H1 (cell line): Measurements from ENCODE around the gene MMP17. TPM values are rescaled to one million over a fixed set of nuclear protein-coding genes. Genes with fewer than 3 reads are reported as not detected.
A peak's percentile ranks its signal among the peaks of the same experiment; 100 is the strongest.

Experiments used
- CTCF ChIA-PET: fragments of 300-600 bp; sonication (Branson Sonifier 250); formaldehyde crosslinking; loops from one replicate; lab custom pipeline; 2021; ENCODE audit not compliant: partially characterized antibody; lab: Charles Lee
- POLR2A ChIA-PET: fragments of 300-600 bp; sonication (Branson Sonifier 250); formaldehyde crosslinking; loops from one replicate; lab custom pipeline; 2021; ENCODE audit warnings: inconsistent platforms; ENCODE audit not compliant: partially characterized antibody; lab: Charles Lee
- DNase-seq, 2 experiments: peaks; one replicate each; pipeline versions ENCODE4 v3.0.0 to v3.0.0-alpha.2; 2010 to 2022; ENCODE audit warnings: low spot score in 2 of 2, low read depth in 1 of 2, mixed read lengths in 1 of 2
- FAIRE-seq: peaks from 2 replicates; lab custom pipeline; 2011; peaks lifted over from hg19 to GRCh38; lab: Jason Lieb, UNC
- H2AFZ ChIP-seq: 2 replicates; pipeline ENCODE4 v1.8.1; 2012; ENCODE audit warnings: low read length, inconsistent platforms
- H2AK5ac ChIP-seq: 2 replicates; pipeline ENCODE4 v1.6.1; 2013; ENCODE audit warnings: low read depth, low read length
- H2BK120ac ChIP-seq: replicated peaks from 2 replicates; pipeline ENCODE3; 2013; ENCODE audit warnings: low read depth, low read length, inconsistent platforms
- H2BK12ac ChIP-seq: 2 replicates; pipeline ENCODE4 v1.6.1; 2013; ENCODE audit warnings: low read depth, low read length
- H2BK15ac ChIP-seq: 2 replicates; pipeline ENCODE4 v1.6.1; 2013; ENCODE audit warnings: low read length
- H2BK20ac ChIP-seq: 2 replicates; pipeline ENCODE4 v1.6.1; 2013; ENCODE audit warnings: low read length
- H2BK5ac ChIP-seq: 2 replicates; pipeline ENCODE4 v1.6.1; 2013; ENCODE audit warnings: low read depth, low read length
- H3K14ac ChIP-seq: 2 replicates; pipeline ENCODE4 v1.6.1; 2013; ENCODE audit warnings: inconsistent platforms; ENCODE audit not compliant: insufficient read length
- H3K18ac ChIP-seq: 2 replicates; pipeline ENCODE4 v1.6.1; 2013; ENCODE audit warnings: low read length; ENCODE audit errors: extremely low read depth
- H3K23ac ChIP-seq: 2 replicates; pipeline ENCODE4 v1.6.1; 2013; ENCODE audit warnings: inconsistent platforms; ENCODE audit not compliant: insufficient read length
- H3K23me2 ChIP-seq: 2 replicates; pipeline ENCODE4 v1.6.1; 2013; ENCODE audit warnings: low read depth, low read length
- H3K27ac ChIP-seq: 2 replicates; pipeline ENCODE4 v1.6.1; 2011; ENCODE audit warnings: low read depth, low read length, inconsistent platforms
- H3K27me3 ChIP-seq, 4 experiments: replicated peaks in 1 of 4; 1 replicate in 1 of 4; 2 replicates in 3 of 4; pipeline versions ENCODE4 v1.6.1 to v1.8.1; 2011 to 2013; ENCODE audit warnings: low read length in 3 of 4, mild to moderate bottlenecking in 3 of 4, inconsistent platforms in 2 of 4, mixed read lengths in 2 of 4, moderate library complexity in 1 of 4; ENCODE audit not compliant: control insufficient read depth in 3 of 4, insufficient read depth in 3 of 4; ENCODE audit errors: extremely low read depth in 1 of 4
- H3K36me3 ChIP-seq, 4 experiments: 2 replicates each; pipeline versions ENCODE4 v1.6.1 to v1.8.1; 2011 to 2013; ENCODE audit warnings: mild to moderate bottlenecking in 4 of 4, low read length in 3 of 4, moderate library complexity in 2 of 4, control low read depth in 1 of 4, inconsistent platforms in 1 of 4; ENCODE audit not compliant: insufficient read depth in 4 of 4, control insufficient read depth in 2 of 4
- H3K4ac ChIP-seq: replicated peaks from 2 replicates; pipeline ENCODE3; 2013; ENCODE audit warnings: low read length, low read depth, mixed read lengths, inconsistent platforms; ENCODE audit not compliant: insufficient read length
- H3K4me1 ChIP-seq, 4 experiments: replicated peaks in 1 of 4; 1 replicate in 1 of 4; 2 replicates in 3 of 4; pipeline versions ENCODE4 v1.6.1 to v1.8.1; 2011 to 2013; ENCODE audit warnings: low read length in 3 of 4, inconsistent platforms in 2 of 4, mixed read lengths in 1 of 4; ENCODE audit not compliant: insufficient read depth in 4 of 4, control insufficient read depth in 3 of 4
- H3K4me2 ChIP-seq, 2 experiments: 2 replicates each; pipeline versions ENCODE4 v1.6.1 to v1.8.1; 2011 to 2013; ENCODE audit warnings: low read depth in 2 of 2, low read length in 2 of 2, control low read depth in 1 of 2, inconsistent platforms in 1 of 2, mild to moderate bottlenecking in 1 of 2; ENCODE audit not compliant: insufficient read depth in 1 of 2
- H3K4me3 ChIP-seq, 4 experiments: fragments of 200-600, 300-600 bp in 1 of 4; sonication (generic), shearing (Covaris generic), sonication (Bioruptor Twin) in 1 of 4; 2 replicates each; pipeline versions ENCODE4 v1.5.1 to v1.8.1; 2011 to 2016; ENCODE audit warnings: low read length in 4 of 4, low read depth in 3 of 4, control low read depth in 2 of 4, inconsistent platforms in 2 of 4, mild to moderate bottlenecking in 2 of 4, mixed read lengths in 1 of 4, moderate library complexity in 1 of 4; ENCODE audit not compliant: insufficient read depth in 2 of 4; ENCODE audit errors: extremely low read depth in 1 of 4
- H3K56ac ChIP-seq: replicated peaks from 2 replicates; pipeline ENCODE3; 2013; ENCODE audit warnings: low read depth, mild to moderate bottlenecking, mixed read lengths, low read length, inconsistent platforms; ENCODE audit not compliant: insufficient read length
- H3K79me1 ChIP-seq: 2 replicates; pipeline ENCODE4 v1.6.1; 2013; ENCODE audit warnings: low read depth, low read length, control low read depth
- H3K79me2 ChIP-seq, 2 experiments: 2 replicates each; pipeline versions ENCODE4 v1.6.1 to v1.8.1; 2012 to 2013; ENCODE audit warnings: low read length in 2 of 2, mild to moderate bottlenecking in 2 of 2, inconsistent platforms in 1 of 2; ENCODE audit not compliant: insufficient read depth in 2 of 2, control insufficient read depth in 1 of 2
- H3K9ac ChIP-seq, 4 experiments: replicated peaks in 1 of 4; 1 replicate in 1 of 4; 2 replicates in 3 of 4; pipeline versions ENCODE4 v1.6.1 to v1.8.1; 2011 to 2013; ENCODE audit warnings: low read depth in 3 of 4, low read length in 3 of 4, control low read depth in 2 of 4, mild to moderate bottlenecking in 2 of 4, moderate library complexity in 2 of 4, inconsistent platforms in 1 of 4; ENCODE audit errors: extremely low read depth in 1 of 4
- H3K9me3 ChIP-seq, 2 experiments: 2 replicates each; pipeline versions ENCODE4 v1.6.1 to v1.8.1; 2012 to 2013; ENCODE audit warnings: mild to moderate bottlenecking in 2 of 2, moderate library complexity in 2 of 2, control low read depth in 1 of 2, inconsistent platforms in 1 of 2, low read depth in 1 of 2, low read length in 1 of 2, mixed read lengths in 1 of 2; ENCODE audit not compliant: insufficient read depth in 2 of 2
- H4K20me1 ChIP-seq, 2 experiments: replicated peaks in 1 of 2; 2 replicates each; pipeline versions ENCODE3 to v1.8.1; 2011 to 2013; ENCODE audit warnings: inconsistent platforms in 2 of 2, low read length in 2 of 2, mild to moderate bottlenecking in 1 of 2; ENCODE audit not compliant: insufficient read depth in 2 of 2, control insufficient read depth in 1 of 2
- H4K5ac ChIP-seq: 2 replicates; pipeline ENCODE4 v1.6.1; 2013; ENCODE audit warnings: low read length, low read depth, mixed read lengths, inconsistent platforms; ENCODE audit not compliant: insufficient read length
- H4K8ac ChIP-seq: 2 replicates; pipeline ENCODE4 v1.8.0; 2013; ENCODE audit warnings: mild to moderate bottlenecking, moderate library complexity, low read length, inconsistent platforms; ENCODE audit not compliant: insufficient read depth; ENCODE audit errors: extremely low read depth
- H4K91ac ChIP-seq: replicated peaks from 2 replicates; pipeline ENCODE3; 2013; ENCODE audit warnings: low read length, mixed read lengths, inconsistent platforms; ENCODE audit not compliant: insufficient read length
- CEBPB ChIP-seq: IDR thresholded peaks from 2 replicates; pipeline ENCODE4 v1.6.1; 2012; ENCODE audit warnings: low read depth, low read length
- KDM1A ChIP-seq: fragments of 200-600, 300-600 bp; sonication (generic); IDR thresholded peaks from 2 replicates; pipeline ENCODE4 v1.7.1; 2016; ENCODE audit warnings: mild to moderate bottlenecking, low read length, borderline replicate concordance
- WGBS, 2 experiments: shearing (Covaris generic) in 1 of 2; methylation state at CpG; one replicate each; pipeline versions ENCODE4 v1.1.6 to v1.1.7; 2013 to 2015; ENCODE audit warnings: low lambda C conversion rate in 2 of 2, mixed read lengths in 2 of 2, inconsistent platforms in 1 of 2, low coverage in 1 of 2, missing lambda C conversion rate in 1 of 2; ENCODE audit not compliant: insufficient replicate concordance in 2 of 2, insufficient coverage in 1 of 2, insufficient read length in 1 of 2; ENCODE audit errors: extremely low coverage in 1 of 2, missing lambda C conversion rate in 1 of 2; 5-methylcytosine and 5-hydroxymethylcytosine counted together
- polyA plus RNA-seq, 7 experiments: library from polyadenylated mRNA; depleted of rRNA in 3 of 7; stranded (reverse) in 5 of 7; unstranded in 2 of 7; fragments of >200 nt in 5 of 7; fragments of 200-250 nt in 2 of 7; gene quantifications; 1 replicate in 5 of 7; 2 replicates in 1 of 7; 4 replicates in 1 of 7; pipeline versions ENCODE4 v1.2.1 to v1.2.3, GENCODE V29; 2011 to 2013; ENCODE audit warnings: missing spikeins in 2 of 7, mixed read lengths in 2 of 7
- total RNA-seq: library from RNA; stranded (reverse); fragmentation: NEBNext Ultra II Directional; extraction: Animal tissue kit (Norgen Biotek cat#: 25700); gene quantifications from 2 replicates; pipeline ENCODE4 v1.2.1, GENCODE V29; 2021

The MMP17 gene
- total and polyA plus RNA-seq, 2 of the 8 experiments (the other 6 are each of a cell fraction or from before 2014, with no cell fraction given) = 41.3 to 53.8 TPM

DNA sequence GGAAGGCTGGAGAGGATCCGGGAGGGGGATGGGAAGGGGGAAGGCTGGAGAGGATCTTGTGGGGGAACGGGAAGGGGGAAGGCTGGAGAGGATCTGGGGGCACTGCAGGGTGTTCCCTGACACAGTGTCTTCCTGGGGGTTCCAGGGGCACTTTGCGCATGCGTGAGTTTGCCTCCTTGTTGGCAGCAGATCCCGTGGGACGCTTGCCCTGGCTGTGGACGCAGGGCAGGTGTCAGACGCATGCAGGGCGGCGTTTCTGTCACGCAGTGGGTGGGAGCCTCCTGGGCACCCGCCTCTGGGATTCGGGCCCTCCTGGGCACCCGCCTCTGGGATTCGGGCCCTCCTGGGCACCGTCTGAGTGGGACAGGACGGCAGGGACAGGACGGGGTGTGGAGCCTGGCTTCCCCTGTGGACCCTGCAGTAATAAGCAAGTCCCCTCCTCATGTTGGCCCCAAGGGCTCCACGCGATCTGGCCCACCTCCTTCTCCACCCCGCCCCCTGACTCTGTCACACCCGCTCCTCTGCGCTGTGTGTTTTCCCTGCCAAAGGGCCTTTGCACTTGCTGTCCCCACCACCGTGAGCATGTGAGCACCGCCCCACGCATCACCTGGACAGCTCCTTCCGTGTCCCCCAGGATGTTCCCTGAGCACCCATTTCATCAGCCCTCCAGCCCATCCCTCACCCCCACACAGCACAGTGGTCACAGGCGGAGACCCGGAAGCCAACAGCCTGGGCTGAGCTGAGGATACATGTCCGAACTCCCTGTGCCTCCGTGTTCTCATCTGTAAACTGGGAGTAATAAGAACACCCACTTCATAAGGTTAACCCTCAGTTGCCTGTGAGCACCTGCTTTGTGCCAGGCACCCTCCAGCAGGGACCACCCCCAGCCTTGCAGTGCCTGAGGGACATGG lies 4.4 kb downstream of the MMP17 start:
- Histone ChIP-seq H2BK20ac (no peak overlapping the region), H3K4me2 (no peak overlapping the region), H4K20me1 (peaks cover 7 to 31% of the 10 kb centered on the region in 2 experiments), H4K8ac (no peak overlapping the region; the same call in 1 of the 2 replicates), H3K14ac (no peak overlapping the region), H3K56ac (no peak overlapping the region), H3K4me1 (peaks cover 0 to 23% (median 15%) of the 10 kb centered on the region in 4 experiments; a peak in 6 of 7 replicates), H2AFZ (no peak overlapping the region), H3K23ac (no peak overlapping the region), H2BK120ac (no peak overlapping the region), H2BK5ac (no peak overlapping the region; the same call in 1 of the 2 replicates), H3K27me3 (peaks cover 2 to 17% (median 11%) of the 10 kb centered on the region in 4 experiments; a peak in 6 of 7 replicates), H3K36me3 (no peaks in the 10 kb centered on the region; a peak in 1 of 8 replicates), H3K27ac (no peak overlapping the region), H3K9me3 (no peaks in the 10 kb centered on the region), H4K5ac (no peak overlapping the region), H2AK5ac (peak overlapping the region; percentile 84; the same call in 1 of the 2 replicates), H3K23me2 (peaks cover 16% of the 10 kb centered on the region; the same call in 1 of the 2 replicates), H2BK12ac (peak overlapping the region; percentile 39; the same call in 1 of the 2 replicates), H3K79me2 (peaks cover 0 to 30% of the 10 kb centered on the region in 2 experiments; a peak in 2 of 4 replicates), H3K4ac (no peak overlapping the region), H4K91ac (peak overlapping the region; percentile 30), H3K9ac (no peak overlapping the region), H3K79me1 (peaks cover 4% of the 10 kb centered on the region; the same call in 1 of the 2 replicates), H3K18ac (no peak overlapping the region), H2BK15ac (0 out of 2 replicates have a peak overlapping the region, but pooled peaks have one; percentile 19), H3K4me3 (no peak overlapping the region)
- CTCF ChIA-PET = interaction anchor here (0.7 to 1.5 kb wide), 5 partner anchors 8 to 45 kb away, joined by 3 to 5 read pairs (median 4); no protein-coding TSS in a partner anchor
- POLR2A ChIA-PET = interaction anchor here (0.6 to 1.5 kb wide), 3 partner anchors 22 to 123 kb away, joined by 3 read pairs; no protein-coding TSS in a partner anchor
- no peak for FAIRE-seq
- WGBS, 2 experiments = 80% methylated on average over 29 of the region's 31 CpGs; no CpG with 5 or more reads in 1 of the 2 experiments
- TF ChIP-seq KDM1A (peak; percentile 19; the same call in 1 of the 2 replicates), CEBPB (no peak)
- DNase-seq = no peak
